ENCODE data around the gene FAM162A.

Gene FAM162A

DNA sequence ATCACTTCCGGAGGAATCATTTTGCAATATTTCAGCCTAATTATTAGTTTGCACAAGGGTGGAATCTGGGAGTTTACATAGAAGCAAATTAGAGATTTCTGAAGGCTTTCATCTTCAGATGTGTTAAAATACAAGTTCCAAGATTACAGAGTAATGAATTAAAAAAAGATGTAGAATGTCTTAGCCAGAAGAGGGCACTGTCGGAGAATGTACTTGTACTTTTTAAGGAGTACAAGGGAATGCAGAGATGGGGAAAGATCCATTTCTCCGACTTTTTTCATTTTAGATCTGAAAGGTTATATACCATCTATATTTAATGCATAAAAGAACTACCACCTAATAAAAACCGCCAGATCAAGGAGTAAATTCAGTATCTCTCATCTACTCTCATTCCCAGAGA, 75.0 kb downstream of the FAM162A start:
- CTCF ChIA-PET: interaction anchor here (1.1 to 1.6 kb wide), 7 partner anchors 10 to 220 kb away, joined by 3 to 12 read pairs (median 3); no protein-coding TSS in a partner anchor
- no peak for DNase-seq
- no peaks in the 10 kb centered on the region for H3K9me3 Mint-ChIP-seq
- no peak overlapping the region for H3K4me3 Mint-ChIP-seq
- H3K27me3 Mint-ChIP-seq: no peaks in the 10 kb centered on the region
- peaks cover 21% of the 10 kb centered on the region for H3K36me3 Mint-ChIP-seq
- H3K4me1 Mint-ChIP-seq: no peaks in the 10 kb centered on the region
- no peak overlapping the region for H3K27ac Mint-ChIP-seq

DNA sequence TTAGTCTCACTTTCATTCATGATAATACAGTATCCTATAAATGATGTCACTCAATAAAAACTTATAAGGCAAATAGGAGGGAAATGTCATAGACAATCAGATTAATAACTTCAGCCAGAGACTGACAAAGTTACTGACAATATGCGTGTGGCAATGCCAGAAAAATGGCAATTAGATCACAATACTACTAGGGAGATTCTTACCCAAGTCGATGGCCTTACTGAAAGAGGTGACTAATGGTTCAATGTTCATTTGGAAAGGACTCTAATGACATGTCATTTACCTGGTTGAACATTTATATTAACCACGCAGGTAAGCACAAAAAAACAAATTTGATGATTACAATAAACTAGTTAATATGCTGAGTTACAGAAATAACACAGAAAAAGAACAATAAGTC, 77.8 kb downstream of the FAM162A start:
- Mint-ChIP-seq H3K9me3 (no peaks in the 10 kb centered on the region), H3K4me3 (no peak overlapping the region), H3K36me3 (peaks cover 31% of the 10 kb centered on the region), H3K27me3 (no peaks in the 10 kb centered on the region), H3K27ac (no peak overlapping the region), H3K4me1 (no peaks in the 10 kb centered on the region)
- CTCF ChIA-PET: interaction anchor here (0.6 to 0.9 kb wide), 2 partner anchors 92 to 216 kb away, joined by 3 read pairs; no protein-coding TSS in a partner anchor
- no peak for DNase-seq
